GM23338 (cell line): ENCODE results near the gene MACF1. TPM values are rescaled to one million over a fixed set of nuclear protein-coding genes. Genes with fewer than 3 reads are reported as not detected.

Source experiments
- ATAC-seq: fragments of 200-7000 bp; cut with Tn5 transposase; 3 replicates; pipeline ENCODE4 v1.9.1; 2020
- DNase-seq: peaks from one replicate; pipeline ENCODE4 v3.0.0-alpha.2; 2015; ENCODE audit warnings: low spot score
- H2AFZ ChIP-seq: fragments of 200-600 bp; sonication (generic); 2 replicates; pipeline ENCODE4 v1.8.0; 2016; ENCODE audit warnings: antibody characterized with exemption, mild to moderate bottlenecking, moderate library complexity
- H3F3A ChIP-seq: fragments of 200-600 bp; sonication (generic); replicated peaks from 2 replicates; pipeline ENCODE4 v1.8.0; 2017; ENCODE audit warnings: antibody characterized with exemption, mixed run types, low read depth
- H3K27ac ChIP-seq: fragments of 200-600 bp; sonication (generic); 2 replicates; pipeline ENCODE4 v1.6.1; 2016; ENCODE audit warnings: low read depth
- H3K27me3 ChIP-seq: fragments of 200-600 bp; sonication (generic); 2 replicates; pipeline ENCODE4 v1.8.0; 2016; ENCODE audit warnings: mild to moderate bottlenecking, mixed run types, moderate library complexity; ENCODE audit not compliant: insufficient read depth
- H3K36me3 ChIP-seq: fragments of 200-600 bp; sonication (generic); 2 replicates; pipeline ENCODE4 v1.8.0; 2016; ENCODE audit warnings: mild to moderate bottlenecking; ENCODE audit not compliant: insufficient read depth
- H3K4me1 ChIP-seq: fragments of 200-600 bp; sonication (generic); 2 replicates; pipeline ENCODE4 v1.8.0; 2016; ENCODE audit warnings: mild to moderate bottlenecking, moderate library complexity; ENCODE audit not compliant: insufficient read depth
- H3K4me2 ChIP-seq: fragments of 200-600 bp; sonication (generic); 2 replicates; pipeline ENCODE4 v1.7.1; 2017; ENCODE audit warnings: mixed run types
- H3K4me3 ChIP-seq: fragments of 200-600 bp; sonication (generic); 2 replicates; pipeline ENCODE4 v1.6.1; 2016; ENCODE audit warnings: mixed run types
- H3K79me2 ChIP-seq: fragments of 200-600 bp; sonication (generic); replicated peaks from 2 replicates; pipeline ENCODE4 v1.8.0; 2017; ENCODE audit warnings: mild to moderate bottlenecking; ENCODE audit not compliant: insufficient read depth
- H3K9me2 ChIP-seq: fragments of 200-600 bp; sonication (generic); 2 replicates; pipeline ENCODE4 v1.8.0; 2017; ENCODE audit not compliant: insufficient read depth
- H4K20me1 ChIP-seq: fragments of 200-600 bp; sonication (generic); replicated peaks from 2 replicates; pipeline ENCODE4 v1.8.0; 2017; ENCODE audit warnings: mild to moderate bottlenecking; ENCODE audit not compliant: insufficient read depth
- H3K27ac Mint-ChIP-seq: 2 replicates; pipeline ENCODE4 v1.8.0; 2020; ENCODE audit warnings: inconsistent platforms, mild to moderate bottlenecking, moderate library complexity, mixed read lengths
- H3K27me3 Mint-ChIP-seq: 3 replicates; pipeline ENCODE4 v1.8.0; 2022; ENCODE audit warnings: low read depth, mild to moderate bottlenecking, moderate library complexity, mixed read lengths, inconsistent platforms; ENCODE audit not compliant: insufficient read depth, poor library complexity
- H3K36me3 Mint-ChIP-seq: 3 replicates; pipeline ENCODE4 v1.8.0; 2021; ENCODE audit warnings: low read depth, mild to moderate bottlenecking, inconsistent platforms, moderate library complexity, mixed read lengths
- H3K4me1 Mint-ChIP-seq: 3 replicates; pipeline ENCODE4 v1.8.0; 2020; ENCODE audit warnings: mild to moderate bottlenecking, inconsistent platforms, mixed read lengths
- H3K4me3 Mint-ChIP-seq: 3 replicates; pipeline ENCODE4 v1.8.0; 2021; ENCODE audit warnings: moderate library complexity, mild to moderate bottlenecking, inconsistent platforms, mixed read lengths
- H3K9me3 Mint-ChIP-seq: 3 replicates; pipeline ENCODE4 v1.8.0; 2020; ENCODE audit warnings: moderate library complexity, mild to moderate bottlenecking, inconsistent platforms, mixed read lengths
- CREB1 ChIP-seq: fragments of 250-450 bp; sonication (Bioruptor Pico); IDR thresholded peaks from 2 replicates; pipeline ENCODE4 v1.5.0; 2020; ENCODE audit warnings: low read depth, mild to moderate bottlenecking, moderate library complexity
- EZH2 ChIP-seq: fragments of 200-600 bp; sonication (generic); IDR thresholded peaks from one replicate; pipeline ENCODE4 v1.8.0; 2017; ENCODE audit warnings: antibody characterized with exemption, mild to moderate bottlenecking, low read depth; ENCODE audit not compliant: unreplicated experiment
- EZH2phosphoT487 ChIP-seq: fragments of 200-600 bp; sonication (generic); IDR thresholded peaks from one replicate; pipeline ENCODE4 v1.8.1; 2018; ENCODE audit warnings: antibody characterized with exemption; ENCODE audit not compliant: unreplicated experiment
- JUNB ChIP-seq: IDR thresholded peaks from one replicate; pipeline ENCODE4 v1.6.1; 2016; ENCODE audit warnings: antibody characterized with exemption; ENCODE audit not compliant: unreplicated experiment
- NANOG ChIP-seq: IDR thresholded peaks from 2 replicates; pipeline ENCODE4 v1.6.1; 2016; ENCODE audit warnings: antibody characterized with exemption, borderline replicate concordance
- REST ChIP-seq: IDR thresholded peaks from one replicate; pipeline ENCODE4 v1.6.1; 2018; ENCODE audit warnings: antibody characterized with exemption; ENCODE audit not compliant: unreplicated experiment
- STAT1 ChIP-seq: IDR thresholded peaks from one replicate; pipeline ENCODE4 v1.6.1; 2016; ENCODE audit warnings: antibody characterized with exemption; ENCODE audit not compliant: unreplicated experiment
- ZNF114 ChIP-seq: fragments of 250-450 bp; sonication (Bioruptor Pico); IDR thresholded peaks from 2 replicates; pipeline ENCODE4 v1.5.0; 2020; ENCODE audit warnings: mild to moderate bottlenecking, moderate library complexity
- ZNF331 ChIP-seq: fragments of 250-450 bp; sonication (Bioruptor Pico); IDR thresholded peaks from 2 replicates; pipeline ENCODE4 v1.5.0; 2020; ENCODE audit warnings: low read depth, mild to moderate bottlenecking, moderate library complexity
- ZNF462 ChIP-seq: fragments of 250-450 bp; sonication (Bioruptor Pico); IDR thresholded peaks from 2 replicates; pipeline ENCODE4 v1.5.0; 2020; ENCODE audit warnings: mild to moderate bottlenecking, moderate library complexity
- polyA plus RNA-seq: library from polyadenylated mRNA; unstranded; fragments of >200 nt; fragmentation: Nextera tagmentation; extraction: Ambion mirVana; gene quantifications from 2 replicates; pipeline ENCODE4 v1.2.1, GENCODE V29; 2016
- total RNA-seq: library from RNA; depleted of rRNA; stranded (reverse); fragments of >200 nt; shearing (Covaris generic); gene quantifications from 2 replicates; pipeline ENCODE4 v1.2.3, GENCODE V29; 2014

The MACF1 gene
- total and polyA plus RNA-seq, 2 experiments from 2014 or later: 104 to 399 TPM

GRCh38 chr1:39398278-39399021 is 194.0 kb downstream of the MACF1 start:
- H3K4me1 Mint-ChIP-seq: peaks cover 37% of the 10 kb centered on the region
- Histone ChIP-seq H3K4me1 (peaks cover 32% of the 10 kb centered on the region), H3K36me3 (no peaks in the 10 kb centered on the region; the same call in 1 of the 2 replicates), H3K4me2 (peak overlapping the region; percentile 48; the same call in 1 of the 2 replicates), H3K27me3 (no peaks in the 10 kb centered on the region), H4K20me1 (peaks cover 9% of the 10 kb centered on the region; the same call in 1 of the 2 replicates), H3K9me2 (no peaks in the 10 kb centered on the region), H3K79me2 (peaks cover 41% of the 10 kb centered on the region), H2AFZ (no peak overlapping the region), H3F3A (no peaks in the 10 kb centered on the region), H3K27ac (peak overlapping the region; percentile 65), H3K4me3 (no peak overlapping the region)
- peak overlapping the region; percentile 59; the same call in 1 of the 2 replicates for H3K27ac Mint-ChIP-seq
- peak; percentile 70 for ATAC-seq
- H3K4me3 Mint-ChIP-seq: no peak overlapping the region
- H3K9me3 Mint-ChIP-seq: no peaks in the 10 kb centered on the region
- peak; percentile 24 for DNase-seq
- H3K27me3 Mint-ChIP-seq: peaks cover 2% of the 10 kb centered on the region
- TF ChIP-seq ZNF114 (CRISPR knock-in tag) (no peak), JUNB (no peak)
- peaks cover 5% of the 10 kb centered on the region; the same call in 2 of the 3 replicates for H3K36me3 Mint-ChIP-seq

GRCh38 chr1:39401106-39401505 is 196.6 kb downstream of the MACF1 start:
- Histone ChIP-seq H3K27me3 (no peaks in the 10 kb centered on the region), H3K4me3 (no peak overlapping the region), H4K20me1 (no peaks in the 10 kb centered on the region; the same call in 1 of the 2 replicates), H3K4me2 (no peak overlapping the region), H3K27ac (no peak overlapping the region), H3K4me1 (peaks cover 15% of the 10 kb centered on the region), H3F3A (no peaks in the 10 kb centered on the region), H3K79me2 (peaks cover 20% of the 10 kb centered on the region), H3K36me3 (no peaks in the 10 kb centered on the region; the same call in 1 of the 2 replicates), H2AFZ (no peak overlapping the region), H3K9me2 (no peaks in the 10 kb centered on the region)
- Mint-ChIP-seq H3K9me3 (no peaks in the 10 kb centered on the region), H3K27me3 (no peaks in the 10 kb centered on the region), H3K36me3 (peaks cover 5% of the 10 kb centered on the region; the same call in 2 of the 3 replicates), H3K4me1 (peaks cover 26% of the 10 kb centered on the region), H3K27ac (no peak overlapping the region), H3K4me3 (no peak overlapping the region)
- ATAC-seq: no peak
- no peak for TF ChIP-seq REST
- TF ChIP-seq JUNB: no peak
- TF ChIP-seq ZNF114 (CRISPR knock-in tag): no peak
- TF ChIP-seq ZNF331 (CRISPR knock-in tag): no peak
- TF ChIP-seq EZH2phosphoT487: no peak
- no peak for TF ChIP-seq ZNF462 (CRISPR knock-in tag)
- TF ChIP-seq EZH2: no peak
- no peak for TF ChIP-seq NANOG
- TF ChIP-seq STAT1: no peak
- TF ChIP-seq CREB1 (CRISPR knock-in tag): no peak
- no peak for DNase-seq
